Left lung (tissue), 10 donors: ENCODE results near the gene SPPL2B. TPM values are rescaled to one million over a fixed set of nuclear protein-coding genes. Genes with fewer than 3 reads are reported as not detected.

Experiments used
- ATAC-seq: fragments of 200-7000 bp; cut with Tn5 transposase; one replicate; pipeline ENCODE4 v1.9.1; 2020; ENCODE audit warnings: moderate library complexity
- DNase-seq, 4 donors: peaks; one replicate each; pipeline ENCODE4 v3.0.0-alpha.2; 2013 to 2020
- H3K27ac ChIP-seq, 2 donors: fragments of 200-600 bp; sonication (generic) in 1 of 2; one replicate each; pipeline versions ENCODE4 v1.5.0 to v1.8.0; 2020 to 2021
- H3K27me3 ChIP-seq, 2 donors: fragments of 200-600 bp; sonication (generic) in 1 of 2; one replicate each; pipeline versions ENCODE4 v1.5.0 to v1.8.0; 2020 to 2021
- H3K36me3 ChIP-seq, 2 donors: fragments of 200-600 bp; sonication (generic) in 1 of 2; one replicate each; pipeline versions ENCODE4 v1.5.0 to v1.8.0; 2020 to 2021
- H3K4me1 ChIP-seq, 2 donors: fragments of 200-600 bp; one replicate each; pipeline ENCODE4 v1.8.0; 2021
- H3K4me3 ChIP-seq, 2 donors: fragments of 200-600 bp; sonication (generic) in 1 of 2; one replicate each; pipeline versions ENCODE4 v1.5.0 to v1.8.0; 2020 to 2021; ENCODE audit warnings: mild to moderate bottlenecking in 1 of 2
- H3K9me3 ChIP-seq, 2 donors: fragments of 200-600 bp; sonication (generic) in 1 of 2; one replicate each; pipeline versions ENCODE4 v1.5.0 to v1.8.0; 2020 to 2021
- CTCF ChIP-seq, 2 donors: fragments of 200-600 bp; sonication (generic) in 1 of 2; IDR thresholded peaks; one replicate each; pipeline versions ENCODE4 v1.5.0 to v1.8.0; 2021; ENCODE audit warnings: antibody characterized with exemption in 2 of 2
- intact Hi-C, 2 donors: fragments of 100-400 bp; cut with DNase I; formaldehyde crosslinking; loops; one replicate each; pipeline versions ENCODE4 v1.11.2 to v1.14.2; 2022
- polyA plus RNA-seq, 6 donors: library from polyadenylated mRNA; unstranded; fragments of 120-200 nt; gene quantifications; one replicate each; pipeline ENCODE4 v1.2.1, GENCODE V29; 2013; ENCODE audit not compliant: insufficient read length in 6 of 6
- total RNA-seq, 2 donors: library from RNA; stranded (reverse); fragmentation: NEBNext Ultra II Directional; extraction: Animal tissue kit (Norgen Biotek cat#: 25700); gene quantifications; one replicate each; pipeline ENCODE4 v1.2.1, GENCODE V29; 2021
- donor health status: DM: no; HTN: yes; CAD: no.
- donor health status: DM: no; HTN: no; CAD: no.

Gene SPPL2B
- total and polyA plus RNA-seq, 8 donors, result 47.5 to 106 (median 69.7) TPM

DNA sequence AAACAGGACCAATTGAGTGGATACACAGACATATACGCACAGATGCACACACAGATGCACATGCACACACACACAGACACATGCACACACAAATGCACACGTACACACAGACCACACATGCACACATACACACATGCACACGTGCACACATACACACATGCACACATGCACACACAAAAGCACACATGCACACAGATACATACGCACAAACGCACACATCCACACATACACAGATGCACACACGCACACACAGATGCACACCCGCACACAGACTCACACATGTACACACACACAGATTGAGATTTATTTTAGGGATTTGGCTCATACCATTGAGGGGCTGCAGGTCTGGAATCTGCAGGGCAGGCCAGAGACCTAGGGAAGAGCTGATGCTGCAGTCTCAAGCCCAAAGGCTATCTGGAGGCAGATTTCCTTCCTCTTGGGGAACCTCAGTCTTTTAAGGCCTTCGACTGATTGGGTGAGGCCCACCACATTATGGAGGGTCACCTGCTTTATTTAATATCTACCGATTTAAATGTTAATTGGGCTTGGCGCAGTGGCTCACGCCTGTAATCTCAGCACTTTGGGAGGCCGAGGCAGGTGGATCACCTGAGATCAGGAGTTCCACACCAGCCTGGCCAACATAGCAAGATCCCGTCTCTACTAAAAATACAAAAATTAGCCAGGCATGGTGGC lies 54.2 kb downstream of the SPPL2B start:
- ATAC-seq (no peak), DNase-seq (no peak)
- H3K36me3 ChIP-seq, result no peaks in the 10 kb centered on the region
- TF ChIP-seq CTCF (IDR thresholded peaks at IDR 0.05), result no peak
- peaks cover 0 to 18% of the 10 kb centered on the region in 2 donors for H3K4me1 ChIP-seq
- H3K4me3 ChIP-seq, result no peak overlapping the region
- intact Hi-C loops, result loop anchor here in 1 of 2 donors (10.0 kb wide), 1 partner anchor 108 kb away; no protein-coding TSS in a partner anchor
- no peak overlapping the region for H3K27ac ChIP-seq
- peaks cover 0 to 20% of the 10 kb centered on the region in 2 donors for H3K9me3 ChIP-seq
- peaks cover 0 to 59% of the 10 kb centered on the region in 2 donors for H3K27me3 ChIP-seq

GRCh38 chr19:2385053-2385721 lies 56.7 kb downstream of the SPPL2B start:
- ATAC-seq (peak; percentile 27), DNase-seq (no peak)
- TF ChIP-seq CTCF (IDR thresholded peaks at IDR 0.05), result no peak
- H3K36me3 ChIP-seq, result no peaks in the 10 kb centered on the region
- H3K4me3 ChIP-seq, result no peak overlapping the region
- H3K9me3 ChIP-seq, result peaks cover 0 to 8% of the 10 kb centered on the region in 2 donors
- H3K27ac ChIP-seq, result no peak overlapping the region
- intact Hi-C loops, result loop anchor here in 1 of 2 donors (10.0 kb wide), 1 partner anchor 110 kb away; no protein-coding TSS in a partner anchor
- peaks cover 0 to 70% of the 10 kb centered on the region in 2 donors for H3K27me3 ChIP-seq
- peaks cover 0 to 18% of the 10 kb centered on the region in 2 donors for H3K4me1 ChIP-seq

- intact Hi-C loops, result loop anchor here in 1 of 2 donors (10.0 kb wide), 1 partner anchor 113 kb away; no protein-coding TSS in a partner anchor
- no peak for ATAC-seq
Observed at GRCh38 chr19:2387367-2388288, 59.1 kb downstream of the SPPL2B start.

GRCh38 chr19:2389594-2389993 lies 61.1 kb downstream of the SPPL2B start:
- Histone ChIP-seq H3K36me3 (no peaks in the 10 kb centered on the region), H3K27ac (no peak overlapping the region), H3K4me3 (no peak overlapping the region), H3K27me3 (peaks cover 0 to 39% of the 10 kb centered on the region in 2 donors), H3K9me3 (no peaks in the 10 kb centered on the region), H3K4me1 (peaks cover 0 to 12% of the 10 kb centered on the region in 2 donors)
- DNase-seq (no peak), ATAC-seq (no peak)
- intact Hi-C loops, result loop anchor here in 1 of 2 donors (10.0 kb wide), 1 partner anchor 115 kb away; no protein-coding TSS in a partner anchor
- TF ChIP-seq CTCF (IDR thresholded peaks at IDR 0.05), result no peak

More at GRCh38 chr19:2387367-2388288, 59.1 kb downstream of the SPPL2B start:
- no peak overlapping the region for H3K27ac ChIP-seq
- H3K4me3 ChIP-seq, result no peak overlapping the region
- H3K36me3 ChIP-seq, result no peaks in the 10 kb centered on the region
- H3K27me3 ChIP-seq, result peaks cover 0 to 51% of the 10 kb centered on the region in 2 donors
- DNase-seq, result no peak
- TF ChIP-seq CTCF (IDR thresholded peaks at IDR 0.05), result no peak
- H3K9me3 ChIP-seq, result no peaks in the 10 kb centered on the region
- peaks cover 0 to 18% of the 10 kb centered on the region in 2 donors for H3K4me1 ChIP-seq
